ENCODE data around the gene STK39. TPM values are rescaled to one million over a fixed set of nuclear protein-coding genes. Genes with fewer than 3 reads are reported as not detected.
"Not testable (repeated sequence)": the region's sequence is repeated elsewhere in the genome, so short reads cannot be mapped to it uniquely, and the experiment has no call there.

STK39 gene
- total RNA-seq, 1 donor from 2014 or later, result 46.0 TPM

- TF ChIP-seq, protein P1, sequence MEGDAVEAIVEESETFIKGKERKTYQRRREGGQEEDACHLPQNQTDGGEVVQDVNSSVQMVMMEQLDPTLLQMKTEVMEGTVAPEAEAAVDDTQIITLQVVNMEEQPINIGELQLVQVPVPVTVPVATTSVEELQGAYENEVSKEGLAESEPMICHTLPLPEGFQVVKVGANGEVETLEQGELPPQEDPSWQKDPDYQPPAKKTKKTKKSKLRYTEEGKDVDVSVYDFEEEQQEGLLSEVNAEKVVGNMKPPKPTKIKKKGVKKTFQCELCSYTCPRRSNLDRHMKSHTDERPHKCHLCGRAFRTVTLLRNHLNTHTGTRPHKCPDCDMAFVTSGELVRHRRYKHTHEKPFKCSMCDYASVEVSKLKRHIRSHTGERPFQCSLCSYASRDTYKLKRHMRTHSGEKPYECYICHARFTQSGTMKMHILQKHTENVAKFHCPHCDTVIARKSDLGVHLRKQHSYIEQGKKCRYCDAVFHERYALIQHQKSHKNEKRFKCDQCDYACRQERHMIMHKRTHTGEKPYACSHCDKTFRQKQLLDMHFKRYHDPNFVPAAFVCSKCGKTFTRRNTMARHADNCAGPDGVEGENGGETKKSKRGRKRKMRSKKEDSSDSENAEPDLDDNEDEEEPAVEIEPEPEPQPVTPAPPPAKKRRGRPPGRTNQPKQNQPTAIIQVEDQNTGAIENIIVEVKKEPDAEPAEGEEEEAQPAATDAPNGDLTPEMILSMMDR (conservative IDR thresholded peaks at IDR 0.05; ENCODE audit: low read depth, low read length), result no peak
- no peak overlapping the region for H3K4me3 ChIP-seq (ENCODE audit: low read depth, low read length)
- no peak for DNase-seq (ENCODE audit: low read depth)
These were observed 156.8 kb downstream of the STK39 start for GRCh38 chr2:168090366-168091135.

GRCh38 chr2:168089200-168089599 lies 158.2 kb downstream of the STK39 start:
- TF ChIP-seq, protein P1 (conservative IDR thresholded peaks at IDR 0.05; ENCODE audit: low read depth, low read length), result no peak
- H3K4me3 ChIP-seq (ENCODE audit: low read depth, low read length), result no peak overlapping the region
- DNase-seq (ENCODE audit: low read depth), result no peak

DNA sequence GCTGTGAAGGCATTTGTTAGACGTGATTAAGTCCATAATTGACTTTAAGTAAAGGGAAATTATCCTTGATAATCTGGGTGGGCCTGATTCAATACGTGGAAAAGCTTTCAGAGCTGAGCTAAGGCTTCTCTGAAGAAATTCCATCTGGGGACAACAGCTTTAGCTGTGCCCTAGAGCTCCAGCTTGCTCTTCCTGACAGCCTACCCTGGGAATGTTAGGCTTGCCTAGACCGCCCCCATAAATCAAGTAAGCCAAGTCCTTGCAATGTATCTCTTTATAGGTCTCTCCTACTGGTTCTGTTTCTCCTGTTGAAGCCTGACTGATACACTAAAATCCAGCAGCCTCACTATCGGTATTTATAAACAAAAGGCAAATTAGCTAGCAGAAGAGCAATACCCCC lies 160.0 kb downstream of the STK39 start:
- no peak for DNase-seq (ENCODE audit: low read depth)
- TF ChIP-seq, protein P1 (conservative IDR thresholded peaks at IDR 0.05; ENCODE audit: low read depth, low read length), result no peak
- H3K4me3 ChIP-seq (ENCODE audit: low read depth, low read length), result no peak overlapping the region

GRCh38 chr2:168086851-168087250 lies 160.5 kb downstream of the STK39 start:
- H3K4me3 ChIP-seq (ENCODE audit: low read depth, low read length), result no peak overlapping the region
- TF ChIP-seq, protein P1 (conservative IDR thresholded peaks at IDR 0.05; ENCODE audit: low read depth, low read length), result no peak
- no peak for DNase-seq (ENCODE audit: low read depth)

- no peak for DNase-seq (ENCODE audit: low read depth)
- TF ChIP-seq, protein P1 (conservative IDR thresholded peaks at IDR 0.05; ENCODE audit: low read depth, low read length), result no peak
- H3K4me3 ChIP-seq (ENCODE audit: low read depth, low read length), result no peak overlapping the region
These were observed 161.5 kb downstream of the STK39 start for GRCh38 chr2:168085801-168086361.

- no peak overlapping the region for H3K4me3 ChIP-seq (ENCODE audit: low read depth, low read length)
- TF ChIP-seq, protein P1 (conservative IDR thresholded peaks at IDR 0.05; ENCODE audit: low read depth, low read length), result no peak
- no peak for DNase-seq (ENCODE audit: low read depth)
These were observed 163.1 kb downstream of the STK39 start for GRCh38 chr2:168084288-168084687.

DNA sequence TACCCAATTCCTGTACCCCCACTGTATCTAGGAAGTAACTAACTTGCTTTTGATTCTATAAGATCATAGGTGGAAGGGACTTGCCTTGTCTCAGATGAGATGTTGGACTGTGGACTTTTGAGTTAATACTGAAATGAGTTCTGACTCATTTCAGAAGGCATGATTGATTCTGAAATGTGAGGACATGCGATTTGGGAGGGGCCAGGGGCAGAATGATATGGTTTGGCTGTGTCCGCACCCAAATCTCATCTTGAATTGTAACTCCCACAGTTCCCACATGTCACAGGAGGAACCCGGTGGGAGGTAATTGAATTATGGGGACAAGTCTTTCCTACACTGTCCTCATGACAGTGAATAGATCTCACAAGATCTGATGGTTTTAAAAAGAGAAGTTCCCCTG lies 165.9 kb downstream of the STK39 start:
- not testable (repeated sequence) for H3K4me3 ChIP-seq (ENCODE audit: low read depth, low read length); DNase-seq (ENCODE audit: low read depth)
